Stimulated activated CD4-positive, alpha-beta T cell treated with anti-CD3 and anti-CD28 coated beads, Interleukin-4, amount 100 ng/mL, for 4 hours (primary cell): ENCODE data around the gene RASGEF1B.
"Not testable (repeated sequence)": the region's sequence is repeated elsewhere in the genome, so short reads cannot be mapped to it uniquely, and the experiment has no call there.

Experiments used
- DNase-seq, 2 experiments: peaks; one replicate each; pipeline ENCODE4 v3.0.0-alpha.2; 2020

RASGEF1B gene

DNA sequence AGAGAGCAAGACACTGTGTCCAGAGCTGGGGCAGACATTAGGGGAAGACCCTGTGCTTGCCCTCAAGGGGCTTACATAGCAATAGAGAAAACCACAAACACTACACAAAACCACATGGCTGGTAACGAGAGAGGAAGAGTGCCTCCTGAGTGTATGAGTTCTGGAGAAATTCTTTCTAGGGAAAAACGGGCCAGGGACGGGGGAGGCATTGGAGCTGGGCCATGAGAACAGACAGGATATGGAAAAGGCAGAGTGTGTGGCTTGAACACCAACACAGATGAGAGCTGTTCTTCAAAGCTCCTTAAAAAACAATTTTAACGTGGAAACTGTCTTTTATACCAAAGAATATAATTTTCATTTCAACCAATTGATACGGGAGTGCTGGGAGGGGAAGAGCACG lies 42.7 kb downstream of the RASGEF1B start:
- no peak for DNase-seq

- DNase-seq: no peak
These were observed 43.7 kb downstream of the RASGEF1B start for GRCh38 chr4:81428002-81428401.

DNA sequence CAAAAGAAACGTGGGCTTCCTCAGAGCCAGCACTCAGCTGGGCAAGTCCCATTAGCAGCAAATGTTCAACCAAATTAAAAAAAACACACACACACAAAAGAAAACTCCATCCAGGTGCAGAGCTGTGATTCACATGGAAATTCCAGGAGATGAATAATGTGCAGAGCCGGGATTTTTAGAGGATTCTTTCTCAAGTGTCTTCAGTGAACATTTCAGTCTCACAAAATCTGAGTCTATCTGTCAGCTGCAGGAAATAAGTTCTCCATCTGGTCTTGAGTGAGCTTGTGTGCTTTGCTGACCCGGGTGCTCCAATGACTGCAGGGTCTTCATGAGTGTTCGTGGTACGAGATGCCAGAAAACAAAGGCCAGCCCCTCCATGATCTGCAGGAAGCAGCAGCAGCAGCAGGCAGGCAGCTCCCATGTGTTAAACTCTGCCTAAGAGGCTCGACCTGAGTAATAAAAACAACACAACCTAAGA lies 44.3 kb downstream of the RASGEF1B start:
- DNase-seq: no peak

DNA sequence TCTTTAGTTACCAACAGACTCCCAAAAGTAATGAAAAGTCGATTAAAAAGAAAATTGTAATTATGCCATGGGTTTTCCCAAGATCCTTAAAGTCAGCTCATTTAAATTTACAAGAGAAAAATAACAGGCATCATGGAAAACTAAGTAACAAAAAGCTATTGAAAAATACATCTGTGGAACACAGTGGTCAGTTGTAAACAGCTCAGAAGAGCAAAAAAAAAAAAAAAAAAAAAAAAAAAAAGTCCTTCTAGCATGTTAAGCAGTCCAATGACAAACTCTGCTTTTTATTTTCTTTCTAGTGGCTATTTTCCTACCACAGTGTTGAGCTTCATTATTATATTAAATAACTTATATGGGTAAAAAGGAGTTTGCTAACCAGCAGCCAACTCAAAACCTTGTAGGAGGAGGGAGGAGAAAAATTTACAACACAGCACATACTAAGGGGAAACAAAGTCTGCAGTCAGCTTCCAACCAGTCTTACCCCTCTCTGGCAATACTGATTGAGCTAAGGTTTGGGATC lies 44.9 kb downstream of the RASGEF1B start:
- DNase-seq: no peak

DNA sequence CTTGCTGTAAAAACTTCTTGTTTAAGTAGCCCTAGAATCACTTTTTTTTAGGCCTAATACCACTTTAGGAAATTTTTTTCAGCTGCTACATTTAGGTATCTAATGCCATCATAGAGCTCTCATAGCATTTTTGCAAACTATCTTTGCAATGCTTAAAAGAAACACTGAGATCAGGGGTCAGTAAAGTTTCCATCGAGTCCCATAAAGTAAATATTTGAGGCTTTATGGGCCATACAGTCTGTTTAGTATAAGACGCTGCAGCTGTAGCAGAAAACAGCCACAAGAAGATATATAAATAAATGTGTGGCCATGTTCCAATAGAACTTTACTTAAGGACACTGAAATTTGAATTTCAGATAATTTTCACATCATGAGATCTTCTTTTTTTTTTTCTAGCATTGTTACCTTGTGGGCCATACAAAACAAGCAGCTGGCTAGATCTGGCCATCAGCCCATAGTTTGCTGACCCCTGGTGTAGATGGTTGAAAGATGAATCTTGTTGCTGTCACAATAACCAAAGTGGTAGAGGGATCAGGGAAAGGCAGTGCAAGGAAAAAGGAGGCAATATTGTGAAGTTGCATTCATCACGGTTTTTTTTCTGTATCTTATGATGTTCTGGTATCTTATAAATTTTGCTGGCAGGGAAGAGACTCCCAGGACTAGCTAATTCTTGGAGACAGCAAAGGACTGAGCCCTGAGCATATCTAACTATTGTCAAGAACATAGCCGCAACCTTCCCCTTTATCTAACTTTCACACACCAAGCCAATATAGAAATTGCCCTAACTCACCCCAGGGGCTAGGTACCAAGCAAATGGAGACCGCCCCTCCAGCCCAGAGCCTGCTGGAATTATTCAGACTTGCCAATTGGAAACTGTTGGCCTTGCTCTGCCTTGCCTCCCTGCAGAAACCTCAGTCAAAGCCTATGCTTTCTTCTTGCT lies 46.6 kb downstream of the RASGEF1B start:
- no peak for DNase-seq

- DNase-seq: no peak
These were observed 47.4 kb downstream of the RASGEF1B start for GRCh38 chr4:81424336-81424735.

GRCh38 chr4:81422595-81422994 lies 49.1 kb downstream of the RASGEF1B start:
- DNase-seq: no peak

DNA sequence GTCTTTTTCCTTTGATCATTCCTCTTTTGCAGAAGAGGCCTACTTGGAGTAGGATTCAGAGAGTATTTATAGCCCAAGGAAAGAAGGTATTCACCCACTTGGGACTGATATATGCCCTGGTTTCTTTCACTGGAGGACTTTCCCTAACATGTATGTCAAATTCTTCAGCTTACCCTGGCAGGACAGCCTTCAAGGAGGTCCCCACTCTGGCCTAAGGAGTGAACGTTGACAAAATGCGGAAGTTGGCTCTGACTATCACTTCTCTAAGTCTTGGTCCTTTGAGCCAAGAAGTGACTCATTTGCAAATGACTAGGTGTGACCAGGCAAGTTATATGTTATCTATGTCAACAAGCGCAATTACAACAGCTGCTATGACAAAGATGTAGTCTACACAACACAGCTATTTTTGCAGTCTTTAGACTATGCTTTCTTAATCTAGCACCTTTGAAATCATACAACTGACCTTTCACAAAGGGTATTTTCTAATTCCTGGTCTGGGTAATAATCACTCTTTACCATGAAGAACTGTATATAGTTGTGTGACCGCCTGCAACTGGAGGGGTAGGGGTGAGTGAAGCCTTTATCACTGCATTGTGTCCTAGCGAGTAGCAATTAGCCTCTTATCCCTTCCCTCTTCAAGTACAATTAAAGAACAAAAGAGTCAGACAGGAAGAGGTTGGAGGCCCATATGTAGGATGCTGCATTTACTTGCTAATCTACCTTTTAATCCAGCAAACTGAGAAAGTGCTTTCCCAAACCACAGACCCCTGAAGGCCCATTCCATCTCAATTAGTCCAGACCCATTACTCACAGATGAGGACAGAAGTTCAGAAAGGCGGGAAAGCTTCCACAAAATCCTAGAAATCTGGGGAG lies 50.1 kb downstream of the RASGEF1B start:
- DNase-seq: no peak

DNA sequence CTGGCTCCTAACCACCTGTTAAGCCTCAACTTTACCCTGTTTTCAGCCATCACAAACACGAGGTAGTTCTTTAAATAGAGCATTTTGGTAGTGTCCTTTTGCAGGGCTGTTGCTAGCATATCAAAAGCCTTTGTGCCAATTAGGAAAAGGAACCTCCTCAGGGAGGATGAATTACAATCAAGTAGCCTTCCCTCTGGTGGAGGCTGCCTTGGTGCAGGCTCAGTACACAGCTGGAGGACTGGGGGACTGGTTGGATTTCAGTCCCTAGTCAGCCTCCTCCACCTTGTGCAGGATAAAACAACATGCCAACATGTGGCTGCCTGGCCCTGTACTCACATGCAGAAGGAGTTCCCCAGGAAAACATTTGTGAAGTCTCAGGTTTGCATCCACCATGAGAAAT lies 53.1 kb downstream of the RASGEF1B start:
- no peak for DNase-seq

DNA sequence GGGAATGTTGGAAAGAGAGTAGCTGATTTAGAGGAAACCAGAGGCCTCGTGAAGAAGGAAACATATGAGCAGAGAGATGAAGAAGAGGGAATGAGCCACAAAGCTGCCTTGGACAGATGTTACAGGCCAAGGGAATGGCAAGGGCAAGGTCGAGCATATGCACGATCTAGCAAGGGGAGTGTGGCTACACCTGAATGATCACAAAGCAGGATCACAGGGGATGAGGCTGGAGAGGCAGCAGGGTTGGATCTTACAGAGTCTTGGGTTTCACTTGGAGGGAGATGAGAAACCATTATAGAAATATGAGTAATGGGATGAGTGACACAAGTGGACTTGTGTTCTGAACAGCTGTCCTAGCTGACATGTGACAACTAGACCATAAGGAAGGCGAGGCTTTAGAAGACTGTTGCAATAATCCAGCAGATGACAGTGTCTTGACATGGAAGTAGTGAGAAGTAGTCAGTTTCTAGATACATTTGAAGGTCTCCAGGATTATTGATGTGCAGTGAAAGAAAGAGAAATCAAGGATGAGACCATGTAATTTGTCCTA lies 58.7 kb downstream of the RASGEF1B start:
- no peak for DNase-seq

DNA sequence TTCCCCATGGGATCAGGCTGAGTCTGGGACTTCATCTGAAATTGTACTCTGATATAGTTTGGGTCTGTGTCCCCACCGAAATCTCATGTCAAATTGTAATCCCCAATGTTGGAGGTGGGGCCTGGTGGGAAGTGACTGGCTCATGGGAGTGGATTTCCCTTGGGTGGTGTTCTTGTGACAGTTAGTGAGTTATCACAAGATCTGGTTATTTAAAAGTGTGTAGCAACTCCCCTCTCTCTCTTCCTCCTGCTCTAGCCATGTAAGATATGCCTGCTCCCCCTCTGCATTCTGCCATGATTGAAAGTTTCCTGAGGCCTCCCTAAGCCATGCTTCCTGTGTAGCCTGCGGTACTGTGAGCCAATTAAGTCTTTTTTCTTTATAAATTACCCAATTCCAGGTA lies 61.0 kb downstream of the RASGEF1B start:
- no peak for DNase-seq

DNA sequence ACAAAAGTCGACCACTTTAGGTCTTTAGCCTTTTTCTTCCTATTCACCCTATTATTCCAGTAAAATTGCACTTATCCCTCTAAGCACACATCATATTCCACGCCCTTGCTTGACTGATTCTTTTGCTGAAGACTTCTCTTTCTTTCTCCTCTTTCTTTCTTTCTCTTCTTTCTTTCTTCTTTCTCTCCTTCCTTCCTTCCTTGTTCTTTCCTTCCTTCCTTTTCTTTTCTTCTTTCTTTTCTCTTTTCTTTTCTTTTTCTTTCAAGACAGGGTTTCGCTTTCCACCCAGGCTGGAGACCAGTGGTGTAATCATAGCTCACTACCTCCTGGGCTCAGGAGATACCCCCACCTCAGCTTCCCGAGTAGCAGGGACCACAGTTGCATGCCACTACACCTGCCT lies 61.9 kb downstream of the RASGEF1B start:
- DNase-seq: no peak

- no peak for DNase-seq
These were observed 63.4 kb downstream of the RASGEF1B start for GRCh38 chr4:81408341-81408740.

GRCh38 chr4:81407726-81408125 lies 64.0 kb downstream of the RASGEF1B start:
- no peak for DNase-seq

DNA sequence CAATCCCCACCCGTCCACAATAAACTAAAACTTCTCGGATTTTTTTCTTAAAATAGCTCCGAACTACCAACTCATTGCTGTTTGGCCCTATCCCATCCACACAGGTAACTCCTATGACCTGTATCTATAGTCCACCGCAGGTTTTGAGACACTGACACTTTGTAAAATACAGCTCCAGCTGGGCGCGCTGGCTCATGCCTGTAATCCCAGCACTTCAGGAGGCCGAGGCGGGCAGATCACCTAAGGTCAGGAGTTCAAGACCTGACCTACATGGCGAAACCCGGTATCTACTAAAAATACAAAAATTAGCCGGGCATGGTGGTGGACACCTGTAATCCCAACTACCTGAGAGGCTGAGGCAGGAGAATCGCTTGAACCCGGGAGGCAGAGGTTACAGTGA lies 65.2 kb downstream of the RASGEF1B start:
- not testable (repeated sequence) for DNase-seq

GRCh38 chr4:81405900-81406401 lies 65.8 kb downstream of the RASGEF1B start:
- peak in 1 of 2 experiments; percentile 8 for DNase-seq

DNA sequence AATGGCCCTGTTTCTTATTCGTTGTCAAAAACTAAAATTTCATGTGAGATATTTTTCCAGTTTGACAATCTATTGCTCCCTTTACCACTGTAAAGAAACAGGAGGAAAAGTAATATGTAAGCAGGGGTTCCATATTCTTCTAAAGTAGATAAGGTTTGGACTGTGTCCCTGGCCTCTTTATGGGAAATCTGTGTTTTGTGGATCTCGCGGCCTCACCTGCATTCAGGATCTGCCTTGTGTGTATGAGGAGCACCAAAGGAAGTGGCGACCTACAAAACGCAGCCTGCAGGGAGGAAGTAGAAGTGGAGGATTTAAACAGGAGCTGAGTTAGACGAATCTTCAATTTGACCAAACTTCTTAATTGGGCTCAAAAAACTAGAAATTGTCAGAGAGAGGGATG lies 67.0 kb downstream of the RASGEF1B start:
- no peak for DNase-seq

DNA sequence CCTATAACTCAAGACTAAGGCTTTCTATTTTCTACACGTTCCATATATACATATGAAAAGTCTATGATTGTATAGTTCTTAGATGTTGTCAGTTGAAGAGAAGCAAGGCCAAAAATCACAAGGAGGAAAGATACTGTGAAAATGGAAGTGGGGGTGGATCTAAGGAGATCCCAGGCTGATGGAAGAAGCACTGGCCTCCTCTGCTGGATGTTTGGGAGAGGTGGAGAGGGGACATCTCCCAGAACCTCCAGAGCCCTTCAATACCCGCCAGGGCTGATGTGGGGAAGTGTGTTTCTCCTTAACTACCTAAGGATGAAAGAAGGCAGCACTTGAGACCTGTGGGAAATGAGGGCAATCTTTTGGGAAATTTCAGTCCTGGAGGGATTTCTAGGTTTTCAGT lies 67.4 kb downstream of the RASGEF1B start:
- no peak for DNase-seq

GRCh38 chr4:81399306-81400086 lies 72.2 kb downstream of the RASGEF1B start:
- no peak for DNase-seq

DNA sequence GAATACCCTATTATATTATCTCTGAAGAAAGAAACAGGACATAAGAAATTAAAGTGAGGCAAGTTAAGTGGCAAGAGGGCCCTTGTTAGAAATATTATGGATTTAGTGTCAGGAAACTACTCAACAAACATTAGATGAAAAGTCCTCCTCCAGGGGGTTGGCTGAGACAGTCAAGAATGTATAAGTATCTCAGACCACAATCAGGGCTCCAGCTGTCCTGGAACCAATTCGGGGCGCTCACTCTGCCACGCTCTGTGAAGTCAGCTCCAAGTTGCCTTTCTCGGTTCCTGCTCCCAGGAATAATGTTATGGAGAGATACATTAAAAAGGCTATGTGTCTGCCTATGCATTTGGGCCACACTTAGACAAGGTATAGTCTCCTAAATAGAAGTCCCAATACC lies 73.3 kb downstream of the RASGEF1B start:
- DNase-seq: no peak

- DNase-seq: no peak
These were observed 74.1 kb downstream of the RASGEF1B start for GRCh38 chr4:81397635-81398034.

- no peak for DNase-seq
These were observed 76.5 kb downstream of the RASGEF1B start for GRCh38 chr4:81395239-81395638.
